Ovary (tissue), 9 donors: Measurements from ENCODE around the gene UTP4. TPM values are rescaled to one million over a fixed set of nuclear protein-coding genes. Genes with fewer than 3 reads are reported as not detected.

Experiments used
- DNase-seq, 5 donors: peaks; one replicate each; pipeline ENCODE4 v3.0.0-alpha.2; 2019 to 2020
- H3K27ac ChIP-seq, 2 donors: fragments of 200-600 bp; one replicate each; pipeline versions ENCODE4 v1.5.1 to v1.8.0; 2019 to 2022
- H3K27me3 ChIP-seq: fragments of 200-600 bp; one replicate; pipeline ENCODE4 v1.8.0; 2022
- H3K36me3 ChIP-seq: fragments of 200-600 bp; sonication (generic); one replicate; pipeline ENCODE4 v1.5.1; 2019
- H3K4me1 ChIP-seq: one replicate; pipeline ENCODE4 v1.8.1; 2013; ENCODE audit warnings: mild to moderate bottlenecking, moderate library complexity; ENCODE audit not compliant: insufficient read depth
- H3K4me3 ChIP-seq: fragments of 200-600 bp; sonication (generic); one replicate; pipeline ENCODE4 v1.5.1; 2017
- H3K9me3 ChIP-seq, 2 donors: fragments of 200-600 bp in 1 of 2; sonication (generic) in 1 of 2; one replicate each; pipeline versions ENCODE4 v1.5.1 to v1.8.1; 2013 to 2019; ENCODE audit warnings: mild to moderate bottlenecking in 1 of 2, moderate library complexity in 1 of 2
- CTCF ChIP-seq, 3 donors: fragments of 450-650 bp in 2 of 3; fragments of 200-600 bp in 1 of 3; IDR thresholded peaks; one replicate each; pipeline versions ENCODE4 v1.5.1 to v1.8.0; 2016 to 2022; ENCODE audit warnings: antibody characterized with exemption in 3 of 3, mild to moderate bottlenecking in 1 of 3
- EP300 ChIP-seq: sonication (generic); formaldehyde crosslinking; IDR thresholded peaks from one replicate; pipeline ENCODE4 v1.6.1; 2017; ENCODE audit warnings: antibody characterized with exemption
- POLR2A ChIP-seq: fragments of 450-650 bp; IDR thresholded peaks from one replicate; pipeline ENCODE4 v1.6.1; 2017; ENCODE audit warnings: antibody characterized with exemption, mild to moderate bottlenecking, moderate library complexity
- WGBS, 3 donors: extraction: QIAGEN DNeasy Blood & Tissue Kit in 1 of 3; methylation state at CpG; one replicate each; pipeline versions ENCODE4 v1.1.5 to v1.1.7; 2013 to 2017; 5-methylcytosine and 5-hydroxymethylcytosine counted together
- intact Hi-C, 4 donors: fragments of 100-400 bp; cut with DNase I; formaldehyde crosslinking; loops; one replicate each; pipeline versions ENCODE4 v1.11.0 to v1.15.1; 2022 to 2023
- polyA plus RNA-seq, 2 donors: library from polyadenylated mRNA; stranded (reverse); fragments of 200-250 nt in 1 of 2; fragments of 350-450 nt in 1 of 2; fragmentation: Illumina TruSeq in 1 of 2; extraction: RNeasy Lipid Tissue Mini Kit (QIAGEN cat#74804) in 1 of 2; gene quantifications; one replicate each; pipeline ENCODE4 v1.2.3, GENCODE V29; 2013 to 2014
- total RNA-seq, 7 donors: library from RNA; depleted of rRNA in 2 of 7; stranded (reverse); fragments of >200 nt in 2 of 7; fragmentation: NEBNext Ultra II Directional in 3 of 7; extraction: Animal tissue kit (Norgen Biotek cat#: 25700) in 3 of 7; gene quantifications; one replicate each; pipeline versions ENCODE4 v1.1.0 to v1.2.4, GENCODE V29; 2016 to 2023
- donor health status: DM: no; HTN: no; CAD: no; lungs with moderate emphysema.
- donor health status: DM: no; HTN: no; CAD: no.
- donor health status: Bipolar disorder and iron deficiency.
- donor health status: DM: yes; HTN: yes; CAD: no.
- donor health status: DM: no; HTN: no; CAD: no.
- donor health status: DM: yes; HTN: yes; CAD: no.

The UTP4 gene
- total and polyA plus RNA-seq, 9 donors: 13.8 to 52.4 (median 40.2) TPM

- no peak overlapping the region for H3K4me3 ChIP-seq
- H3K9me3 ChIP-seq: no peaks in the 10 kb centered on the region
- intact Hi-C loops: no loop called here
- TF ChIP-seq EP300 (no peak), POLR2A (no peak)
- 90 to 94% (median 90%) methylated on average over 5 of the region's 5 CpGs for WGBS, 3 donors
- no peaks in the 10 kb centered on the region for H3K36me3 ChIP-seq
- no peaks in the 10 kb centered on the region for H3K27me3 ChIP-seq
- DNase-seq: no peak
- no peaks in the 10 kb centered on the region for H3K4me1 ChIP-seq
- no peak overlapping the region for H3K27ac ChIP-seq
Observed at GRCh38 chr16:69085032-69085695, 47.3 kb upstream of the UTP4 start.

GRCh38 chr16:69087161-69087581, 45.3 kb upstream of the UTP4 start:
- no peaks in the 10 kb centered on the region for H3K9me3 ChIP-seq
- no peak for DNase-seq
- WGBS, 3 donors: 81 to 85% (median 83%) methylated on average over 3 of the region's 3 CpGs
- H3K4me3 ChIP-seq: no peak overlapping the region
- no peaks in the 10 kb centered on the region for H3K4me1 ChIP-seq
- intact Hi-C loops: no loop called here
- H3K27me3 ChIP-seq: no peaks in the 10 kb centered on the region
- no peak overlapping the region for H3K27ac ChIP-seq
- TF ChIP-seq EP300 (no peak), POLR2A (no peak), CTCF (IDR thresholded peaks at IDR 0.05) (no peak)
- H3K36me3 ChIP-seq: no peaks in the 10 kb centered on the region

- no peaks in the 10 kb centered on the region for H3K9me3 ChIP-seq
- no peak for DNase-seq
- no peak for TF ChIP-seq CTCF (IDR thresholded peaks at IDR 0.05)
- TF ChIP-seq POLR2A: no peak
- no peak for TF ChIP-seq EP300
- 80 to 90% (median 84%) methylated on average over 4 of the region's 4 CpGs for WGBS, 3 donors
- H3K36me3 ChIP-seq: no peaks in the 10 kb centered on the region
- no peaks in the 10 kb centered on the region for H3K4me1 ChIP-seq
- intact Hi-C loops: no loop called here
- no peak overlapping the region for H3K27ac ChIP-seq
- no peaks in the 10 kb centered on the region for H3K27me3 ChIP-seq
- no peak overlapping the region for H3K4me3 ChIP-seq
Observed at GRCh38 chr16:69088684-69089083, 43.8 kb upstream of the UTP4 start.

GRCh38 chr16:69089091-69089910, 43.1 kb upstream of the UTP4 start:
- H3K27ac ChIP-seq: no peak overlapping the region
- no peak for DNase-seq
- TF ChIP-seq CTCF (IDR thresholded peaks at IDR 0.05) (no peak), POLR2A (no peak), EP300 (no peak)

GRCh38 chr16:69093974-69094373, 38.5 kb upstream of the UTP4 start:
- Histone ChIP-seq H3K27ac (no peak overlapping the region), H3K4me3 (no peak overlapping the region), H3K27me3 (no peaks in the 10 kb centered on the region), H3K4me1 (no peaks in the 10 kb centered on the region), H3K9me3 (no peaks in the 10 kb centered on the region), H3K36me3 (no peaks in the 10 kb centered on the region)
- 77 to 82% (median 80%) methylated on average over 3 of the region's 3 CpGs for WGBS, 3 donors
- DNase-seq: no peak
- TF ChIP-seq EP300 (no peak), POLR2A (no peak), CTCF (IDR thresholded peaks at IDR 0.05) (no peak)
- intact Hi-C loops: no loop called here

More at GRCh38 chr16:69089091-69089910, 43.1 kb upstream of the UTP4 start:
- H3K4me3 ChIP-seq: no peak overlapping the region
- H3K27me3 ChIP-seq: no peaks in the 10 kb centered on the region
- intact Hi-C loops: no loop called here
- H3K9me3 ChIP-seq: no peaks in the 10 kb centered on the region
- H3K36me3 ChIP-seq: no peaks in the 10 kb centered on the region
- WGBS, 3 donors: 48 to 58% (median 58%) methylated on average over 16 of the region's 16 CpGs
- H3K4me1 ChIP-seq: no peaks in the 10 kb centered on the region
